Subcutaneous adipose tissue (tissue), 4 donors: ENCODE measurements around the gene GATAD2A. TPM values are rescaled to one million over a fixed set of nuclear protein-coding genes. Genes with fewer than 3 reads are reported as not detected.

ENCODE experiments used
- total RNA-seq, 4 donors: library from RNA; depleted of rRNA; stranded (reverse); fragments of >200 nt; gene quantifications; one replicate each; pipeline ENCODE4 v1.1.0, GENCODE V29; 2016
- TF ChIP-seq, protein P1 (sequence below): fragments of 450-650 bp; IDR thresholded peaks from one replicate; pipeline ENCODE4 v1.5.1; 2016; ENCODE audit warnings: low read depth, mild to moderate bottlenecking, control low read depth, antibody characterized with exemption, moderate library complexity

GATAD2A gene
- total RNA-seq, 4 donors from 2014 or later = 24.0 to 32.0 (median 28.9) TPM

DNA sequence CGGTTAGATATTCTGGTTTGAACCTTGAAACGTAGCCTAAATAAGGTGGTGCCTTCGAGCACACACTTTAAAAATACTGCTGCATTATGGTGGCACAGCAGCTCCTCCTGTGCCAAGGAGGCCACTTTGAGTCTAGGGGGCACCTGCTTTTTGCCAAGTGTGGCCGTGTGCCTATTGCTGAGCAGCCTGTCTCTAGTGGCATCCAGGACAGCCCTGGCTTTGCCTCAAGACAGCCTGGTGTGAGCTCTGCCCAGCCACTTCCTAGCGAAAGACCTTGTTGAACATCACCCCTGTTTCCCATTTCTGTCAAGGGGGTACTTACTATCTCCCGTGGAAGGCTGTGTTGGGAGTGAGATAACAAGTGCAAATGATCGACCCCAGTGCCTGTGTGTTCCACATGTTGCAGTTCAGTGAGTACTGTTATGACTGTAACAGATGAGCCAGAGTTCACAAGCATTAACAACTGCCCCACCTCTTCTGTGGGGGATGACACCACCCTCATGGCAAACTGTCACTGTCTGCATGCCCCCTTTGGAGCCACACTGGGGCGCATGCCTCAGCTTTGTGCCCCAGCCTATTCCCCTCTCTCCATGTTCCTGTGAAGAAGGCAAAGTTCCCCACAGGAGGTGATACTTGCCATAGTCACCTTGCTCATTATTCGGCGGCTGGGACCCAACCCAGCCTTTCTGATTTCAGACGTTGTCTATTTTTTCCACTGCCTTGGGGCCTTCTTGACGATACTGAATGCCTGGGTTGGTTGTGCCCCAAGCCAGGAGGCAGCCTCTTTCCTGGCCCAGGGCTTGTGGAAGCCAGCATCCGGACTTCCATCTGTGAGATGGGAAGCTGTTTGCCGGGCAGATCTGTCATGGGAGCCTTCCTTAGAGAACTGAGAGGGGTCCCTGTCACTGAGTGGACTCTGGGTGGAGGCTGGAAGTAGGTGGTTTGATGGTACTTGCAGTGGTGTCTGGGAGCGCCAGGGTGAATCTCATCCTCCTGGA, 5.4 kb downstream of the GATAD2A start:
- TF ChIP-seq, protein P1, sequence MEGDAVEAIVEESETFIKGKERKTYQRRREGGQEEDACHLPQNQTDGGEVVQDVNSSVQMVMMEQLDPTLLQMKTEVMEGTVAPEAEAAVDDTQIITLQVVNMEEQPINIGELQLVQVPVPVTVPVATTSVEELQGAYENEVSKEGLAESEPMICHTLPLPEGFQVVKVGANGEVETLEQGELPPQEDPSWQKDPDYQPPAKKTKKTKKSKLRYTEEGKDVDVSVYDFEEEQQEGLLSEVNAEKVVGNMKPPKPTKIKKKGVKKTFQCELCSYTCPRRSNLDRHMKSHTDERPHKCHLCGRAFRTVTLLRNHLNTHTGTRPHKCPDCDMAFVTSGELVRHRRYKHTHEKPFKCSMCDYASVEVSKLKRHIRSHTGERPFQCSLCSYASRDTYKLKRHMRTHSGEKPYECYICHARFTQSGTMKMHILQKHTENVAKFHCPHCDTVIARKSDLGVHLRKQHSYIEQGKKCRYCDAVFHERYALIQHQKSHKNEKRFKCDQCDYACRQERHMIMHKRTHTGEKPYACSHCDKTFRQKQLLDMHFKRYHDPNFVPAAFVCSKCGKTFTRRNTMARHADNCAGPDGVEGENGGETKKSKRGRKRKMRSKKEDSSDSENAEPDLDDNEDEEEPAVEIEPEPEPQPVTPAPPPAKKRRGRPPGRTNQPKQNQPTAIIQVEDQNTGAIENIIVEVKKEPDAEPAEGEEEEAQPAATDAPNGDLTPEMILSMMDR = no peak

DNA sequence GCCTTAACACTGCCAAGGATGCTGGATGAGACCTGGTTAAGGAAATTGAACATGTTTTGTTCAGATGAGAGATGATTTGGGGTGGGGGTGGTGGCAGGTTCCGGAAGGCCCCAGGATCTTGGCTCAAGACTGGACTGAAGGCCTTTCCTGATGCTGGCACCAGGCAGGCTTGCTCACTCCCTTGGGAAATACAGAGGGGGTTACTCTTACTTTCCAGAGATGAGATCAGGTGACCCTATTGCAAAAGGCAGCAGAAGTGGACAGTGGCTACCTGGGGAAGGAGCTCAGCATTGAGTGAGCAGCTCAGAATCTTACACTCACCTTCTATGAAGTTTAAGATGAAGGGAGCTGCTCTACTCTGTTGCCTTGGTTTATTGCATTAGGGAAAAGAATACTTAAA, 10.8 kb downstream of the GATAD2A start:
- TF ChIP-seq, protein P1 = no peak

DNA sequence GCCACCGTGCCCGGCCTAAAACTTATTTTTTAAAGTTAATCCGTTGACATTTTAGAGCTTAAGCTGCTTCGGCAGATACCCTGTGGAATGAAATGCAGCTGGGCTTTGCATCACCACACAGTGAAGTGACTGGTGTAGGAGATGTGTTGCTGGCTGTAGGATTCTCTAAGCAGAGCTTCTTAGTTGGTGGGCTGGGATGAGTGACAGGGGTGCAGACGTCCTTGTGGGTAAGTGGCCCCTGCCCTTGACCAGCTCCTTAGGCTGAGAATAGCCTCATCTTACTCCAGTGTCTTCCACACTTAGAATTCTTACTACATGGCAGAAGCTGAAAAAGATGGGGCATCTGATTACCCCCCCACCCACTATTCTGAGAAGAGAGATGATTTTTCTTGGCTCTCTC, 11.6 kb downstream of the GATAD2A start:
- TF ChIP-seq, protein P1 = no peak

DNA sequence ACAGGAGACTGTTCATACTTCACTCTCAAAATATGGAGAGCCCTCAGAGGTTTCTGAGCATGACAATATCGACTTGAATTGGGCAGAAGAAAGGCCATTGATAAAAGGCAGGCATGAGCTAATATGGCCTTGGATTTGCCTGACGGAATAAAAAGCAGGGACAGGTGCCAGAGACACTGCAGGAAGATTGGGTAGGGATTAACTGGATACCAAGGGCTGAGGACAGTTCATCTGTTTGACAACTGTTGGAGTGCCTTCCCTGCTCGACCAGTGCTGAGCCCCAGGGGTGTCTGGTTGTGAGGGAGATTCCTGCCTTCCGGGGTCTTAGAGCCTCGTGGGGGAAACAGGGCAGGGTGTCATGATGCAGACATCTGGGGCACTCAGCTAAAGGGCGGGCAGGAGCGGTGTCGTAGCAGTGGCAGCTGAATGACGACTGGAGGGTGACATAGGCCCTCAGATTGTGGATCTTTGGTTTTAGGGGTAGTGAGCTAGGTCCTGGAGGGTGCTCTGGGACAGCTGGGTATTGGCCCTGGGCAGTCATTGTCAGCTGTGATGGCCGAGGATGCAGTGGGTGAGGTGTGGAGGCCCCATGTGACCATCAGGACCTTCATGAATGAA, 12.3 kb downstream of the GATAD2A start:
- TF ChIP-seq, protein P1 = no peak

DNA sequence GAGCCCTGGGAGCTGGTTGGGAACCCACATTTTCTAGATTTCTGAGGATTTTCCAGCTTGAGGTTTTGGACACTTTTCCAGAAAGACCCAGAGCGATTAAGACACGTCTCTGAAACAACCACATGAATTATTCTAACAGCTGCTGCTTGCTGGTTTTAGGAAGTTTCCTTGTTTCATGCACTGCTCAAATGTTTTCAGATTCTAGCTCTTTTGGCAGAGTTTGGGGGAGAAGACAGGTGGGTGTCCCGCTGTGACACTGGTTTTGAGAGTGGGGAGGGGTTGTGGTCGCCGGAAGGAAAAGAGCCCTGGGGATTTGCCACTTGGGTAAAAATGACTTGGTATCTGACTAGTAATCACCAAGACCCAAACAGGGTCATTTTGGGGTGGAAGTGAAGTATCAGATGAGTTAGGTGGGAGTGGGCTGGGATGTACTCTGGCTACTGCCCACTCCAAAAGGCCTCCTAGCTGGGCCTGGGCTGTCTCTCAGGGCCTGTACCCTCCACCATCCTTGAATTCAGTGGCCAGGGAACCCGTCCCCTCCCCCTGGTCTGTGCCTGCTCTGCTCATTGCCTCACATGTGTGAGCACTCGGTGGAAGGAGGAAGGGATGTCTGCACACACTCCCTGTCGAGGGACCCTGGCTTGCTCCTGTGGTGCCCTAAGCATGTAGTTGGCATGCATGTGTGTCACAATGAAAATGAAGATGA, 13.2 kb downstream of the GATAD2A start:
- TF ChIP-seq, protein P1 = no peak

DNA sequence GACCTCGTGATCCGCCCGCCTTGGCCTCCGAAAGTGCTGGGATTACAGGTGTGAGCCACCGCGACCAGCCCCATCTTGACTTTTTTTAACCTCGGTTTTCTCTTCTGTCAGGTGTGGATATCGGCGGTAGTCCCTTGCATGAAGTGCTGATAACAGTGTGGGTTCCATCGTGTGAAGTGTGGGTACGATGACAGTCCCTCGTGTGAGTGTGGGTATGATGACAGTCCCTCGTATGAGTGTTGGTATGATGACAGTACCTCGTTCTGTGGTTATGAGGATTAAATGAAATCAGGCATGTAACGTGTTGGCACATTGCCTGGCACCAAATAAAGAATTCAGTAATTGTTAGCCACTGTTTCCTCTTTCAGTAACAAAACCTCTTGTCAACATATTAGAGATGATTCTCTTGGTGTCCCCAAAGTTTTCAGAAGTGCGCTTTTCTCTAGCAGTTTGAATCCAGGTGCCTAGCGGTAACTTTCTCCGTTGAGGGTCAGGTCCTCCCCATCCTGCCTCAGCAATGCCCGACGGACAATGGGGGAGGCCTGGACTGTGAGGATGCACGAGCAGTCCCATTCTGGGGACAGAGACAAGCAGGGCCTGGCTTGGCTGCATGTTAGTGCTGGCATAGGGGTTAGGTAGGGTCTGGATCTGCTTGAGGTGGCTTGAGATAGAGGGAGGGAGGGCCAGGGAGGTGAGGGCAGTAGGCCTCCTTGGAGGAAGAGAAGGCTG, 15.3 kb downstream of the GATAD2A start:
- TF ChIP-seq, protein P1 = no peak
